Measurements from ENCODE around the gene TIMP3.

DNA sequence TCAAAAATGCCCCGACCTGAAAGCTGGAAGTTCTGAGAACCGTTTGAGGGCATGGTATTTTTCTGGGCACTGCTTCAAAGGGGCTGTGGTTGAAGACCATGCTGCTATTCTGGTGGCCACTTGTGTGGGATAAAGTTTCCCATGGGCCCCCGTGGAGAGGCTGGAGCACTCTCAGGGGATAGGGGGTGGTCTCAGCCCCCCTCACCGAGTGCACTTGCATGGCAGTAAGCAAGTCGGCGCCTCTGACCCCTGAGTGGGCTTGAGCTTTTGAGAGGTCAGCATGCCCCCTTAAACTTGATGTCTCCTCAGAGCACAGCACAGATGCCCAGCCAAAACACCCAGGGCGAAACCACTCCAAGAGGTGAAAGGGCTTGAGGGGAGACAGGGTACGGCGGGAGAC is 35.6 kb downstream of the TIMP3 start:
- TF ChIP-seq, protein P1, sequence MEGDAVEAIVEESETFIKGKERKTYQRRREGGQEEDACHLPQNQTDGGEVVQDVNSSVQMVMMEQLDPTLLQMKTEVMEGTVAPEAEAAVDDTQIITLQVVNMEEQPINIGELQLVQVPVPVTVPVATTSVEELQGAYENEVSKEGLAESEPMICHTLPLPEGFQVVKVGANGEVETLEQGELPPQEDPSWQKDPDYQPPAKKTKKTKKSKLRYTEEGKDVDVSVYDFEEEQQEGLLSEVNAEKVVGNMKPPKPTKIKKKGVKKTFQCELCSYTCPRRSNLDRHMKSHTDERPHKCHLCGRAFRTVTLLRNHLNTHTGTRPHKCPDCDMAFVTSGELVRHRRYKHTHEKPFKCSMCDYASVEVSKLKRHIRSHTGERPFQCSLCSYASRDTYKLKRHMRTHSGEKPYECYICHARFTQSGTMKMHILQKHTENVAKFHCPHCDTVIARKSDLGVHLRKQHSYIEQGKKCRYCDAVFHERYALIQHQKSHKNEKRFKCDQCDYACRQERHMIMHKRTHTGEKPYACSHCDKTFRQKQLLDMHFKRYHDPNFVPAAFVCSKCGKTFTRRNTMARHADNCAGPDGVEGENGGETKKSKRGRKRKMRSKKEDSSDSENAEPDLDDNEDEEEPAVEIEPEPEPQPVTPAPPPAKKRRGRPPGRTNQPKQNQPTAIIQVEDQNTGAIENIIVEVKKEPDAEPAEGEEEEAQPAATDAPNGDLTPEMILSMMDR (tag by site-specific recombination; IDR thresholded peaks at IDR 0.05): no peak
- TF ChIP-seq ZNF169 (tag by site-specific recombination; IDR thresholded peaks at IDR 0.05) (no peak), ZNF274 (IDR thresholded peaks at IDR 0.05; ENCODE audit: low read length) (no peak), ZNF274 (tag by site-specific recombination; IDR thresholded peaks at IDR 0.05; ENCODE audit: borderline replicate concordance) (no peak), ZNF558 (tag by site-specific recombination; IDR thresholded peaks at IDR 0.05) (no peak), PBX3 (CRISPR knock-in tag; IDR thresholded peaks at IDR 0.05) (no peak), ELK4 (IDR thresholded peaks at IDR 0.05; ENCODE audit: borderline replicate concordance, low read depth, low read length) (no peak), GLI2 (tag by site-specific recombination; IDR thresholded peaks at IDR 0.05; ENCODE audit: borderline replicate concordance, low read depth) (no peak), ZBTB20 (tag by site-specific recombination; IDR thresholded peaks at IDR 0.05) (no peak), ZBTB8A (tag by site-specific recombination; IDR thresholded peaks at IDR 0.05) (no peak), KLF10 (tag by site-specific recombination; IDR thresholded peaks at IDR 0.05) (no peak)
- TF ChIP-seq, protein P2, sequence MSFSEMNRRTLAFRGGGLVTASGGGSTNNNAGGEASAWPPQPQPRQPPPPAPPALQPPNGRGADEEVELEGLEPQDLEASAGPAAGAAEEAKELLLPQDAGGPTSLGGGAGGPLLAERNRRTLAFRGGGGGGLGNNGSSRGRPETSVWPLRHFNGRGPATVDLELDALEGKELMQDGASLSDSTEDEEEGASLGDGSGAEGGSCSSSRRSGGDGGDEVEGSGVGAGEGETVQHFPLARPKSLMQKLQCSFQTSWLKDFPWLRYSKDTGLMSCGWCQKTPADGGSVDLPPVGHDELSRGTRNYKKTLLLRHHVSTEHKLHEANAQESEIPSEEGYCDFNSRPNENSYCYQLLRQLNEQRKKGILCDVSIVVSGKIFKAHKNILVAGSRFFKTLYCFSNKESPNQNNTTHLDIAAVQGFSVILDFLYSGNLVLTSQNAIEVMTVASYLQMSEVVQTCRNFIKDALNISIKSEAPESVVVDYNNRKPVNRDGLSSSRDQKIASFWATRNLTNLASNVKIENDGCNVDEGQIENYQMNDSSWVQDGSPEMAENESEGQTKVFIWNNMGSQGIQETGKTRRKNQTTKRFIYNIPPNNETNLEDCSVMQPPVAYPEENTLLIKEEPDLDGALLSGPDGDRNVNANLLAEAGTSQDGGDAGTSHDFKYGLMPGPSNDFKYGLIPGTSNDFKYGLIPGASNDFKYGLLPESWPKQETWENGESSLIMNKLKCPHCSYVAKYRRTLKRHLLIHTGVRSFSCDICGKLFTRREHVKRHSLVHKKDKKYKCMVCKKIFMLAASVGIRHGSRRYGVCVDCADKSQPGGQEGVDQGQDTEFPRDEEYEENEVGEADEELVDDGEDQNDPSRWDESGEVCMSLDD (tag by site-specific recombination; IDR thresholded peaks at IDR 0.05): no peak
- TF ChIP-seq, protein P3, sequence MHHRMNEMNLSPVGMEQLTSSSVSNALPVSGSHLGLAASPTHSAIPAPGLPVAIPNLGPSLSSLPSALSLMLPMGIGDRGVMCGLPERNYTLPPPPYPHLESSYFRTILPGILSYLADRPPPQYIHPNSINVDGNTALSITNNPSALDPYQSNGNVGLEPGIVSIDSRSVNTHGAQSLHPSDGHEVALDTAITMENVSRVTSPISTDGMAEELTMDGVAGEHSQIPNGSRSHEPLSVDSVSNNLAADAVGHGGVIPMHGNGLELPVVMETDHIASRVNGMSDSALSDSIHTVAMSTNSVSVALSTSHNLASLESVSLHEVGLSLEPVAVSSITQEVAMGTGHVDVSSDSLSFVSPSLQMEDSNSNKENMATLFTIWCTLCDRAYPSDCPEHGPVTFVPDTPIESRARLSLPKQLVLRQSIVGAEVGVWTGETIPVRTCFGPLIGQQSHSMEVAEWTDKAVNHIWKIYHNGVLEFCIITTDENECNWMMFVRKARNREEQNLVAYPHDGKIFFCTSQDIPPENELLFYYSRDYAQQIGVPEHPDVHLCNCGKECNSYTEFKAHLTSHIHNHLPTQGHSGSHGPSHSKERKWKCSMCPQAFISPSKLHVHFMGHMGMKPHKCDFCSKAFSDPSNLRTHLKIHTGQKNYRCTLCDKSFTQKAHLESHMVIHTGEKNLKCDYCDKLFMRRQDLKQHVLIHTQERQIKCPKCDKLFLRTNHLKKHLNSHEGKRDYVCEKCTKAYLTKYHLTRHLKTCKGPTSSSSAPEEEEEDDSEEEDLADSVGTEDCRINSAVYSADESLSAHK (tag by site-specific recombination; IDR thresholded peaks at IDR 0.05): no peak

Data from HEK293 (cell line).